Measurements from ENCODE around the gene MEOX1. TPM values are rescaled to one million over a fixed set of nuclear protein-coding genes. Genes with fewer than 3 reads are reported as not detected.

MEOX1 gene
- total and polyA plus RNA-seq, 2 donors (not counting 1 experiment from before 2014, with no cell fraction given) = not detected

- Histone ChIP-seq H3K79me2 (ENCODE audit: control insufficient read depth, insufficient read depth, low read length) (no peaks in the 10 kb centered on the region), H3K27ac (ENCODE audit: low read length in 2 of 2) (no peak overlapping the region), H3K9me3 (ENCODE audit: control extremely low read depth in 1 of 3, control insufficient read depth in 2 of 3, insufficient read depth in 1 of 3, low read length in 2 of 3) (no peaks in the 10 kb centered on the region), H3K9ac (ENCODE audit: low read length) (no peak overlapping the region), H3K4me1 (ENCODE audit: control insufficient read depth in 2 of 2, insufficient read depth in 2 of 2, low read length in 2 of 2) (peaks cover 5 to 12% of the 10 kb centered on the region in 2 donors), H4K20me1 (ENCODE audit: control insufficient read depth, insufficient read depth, low read length, poor library complexity, severe bottlenecking) (no peaks in the 10 kb centered on the region), H3K4me2 (replicated peaks; ENCODE audit: low read depth, low read length, poor library complexity, severe bottlenecking) (no peak overlapping the region), H2AFZ (ENCODE audit: insufficient read depth, low read depth, low read length, poor library complexity, severe bottlenecking) (no peak overlapping the region), H3K36me3 (replicated peaks in 1 of 2; ENCODE audit: control extremely low read depth in 1 of 2, control insufficient read depth in 1 of 2, extremely low read depth in 1 of 2, insufficient read depth in 2 of 2, low read length in 1 of 2) (no peaks in the 10 kb centered on the region), H3K27me3 (replicated peaks in 1 of 4; ENCODE audit: control extremely low read depth in 1 of 4, control insufficient read depth in 3 of 4, insufficient read depth in 4 of 4, low read length in 3 of 4) (peaks cover 0 to 49% (median 11%) of the 10 kb centered on the region in 4 experiments), H3K4me3 (ENCODE audit: control extremely low read depth in 1 of 5, extremely low read depth in 1 of 5, insufficient read depth in 1 of 5, low read depth in 2 of 5, low read length in 4 of 5) (no peak overlapping the region)
- H3K4me1 Mint-ChIP-seq = peaks cover 7% of the 10 kb centered on the region
- POLR2A ChIA-PET = interaction anchor here (0.7 kb wide), 1 partner anchor 10 kb away, joined by 3 read pairs; no protein-coding TSS in a partner anchor
- TF ChIP-seq EZH2 (IDR thresholded peaks at IDR 0.05; ENCODE audit: borderline replicate concordance, insufficient read depth, low read depth, low read length, poor library complexity, severe bottlenecking) (no peak), CTCF (IDR thresholded peaks at IDR 0.05) (no peak)
- DNase-seq (no peak), ATAC-seq (ENCODE audit: low read depth) (no peak)
- intact Hi-C loops (cut with micrococcal nuclease) = no loop called here
- H3K27ac Mint-ChIP-seq = no peak overlapping the region
- no CpG with 5 or more reads among the region's 4 CpGs for WGBS (ENCODE audit: insufficient coverage)
- CTCF ChIA-PET = interaction anchor here (1.0 kb wide), 1 partner anchor 12 kb away, joined by 3 read pairs; no protein-coding TSS in a partner anchor
- peaks cover 52% of the 10 kb centered on the region for H3K27me3 Mint-ChIP-seq
- H3K9me3 Mint-ChIP-seq (ENCODE audit: insufficient read depth) = no peaks in the 10 kb centered on the region
- H3K4me3 Mint-ChIP-seq = no peak overlapping the region
These were observed 47.5 kb upstream of the MEOX1 start for GRCh38 chr17:43709210-43709609.

DNA sequence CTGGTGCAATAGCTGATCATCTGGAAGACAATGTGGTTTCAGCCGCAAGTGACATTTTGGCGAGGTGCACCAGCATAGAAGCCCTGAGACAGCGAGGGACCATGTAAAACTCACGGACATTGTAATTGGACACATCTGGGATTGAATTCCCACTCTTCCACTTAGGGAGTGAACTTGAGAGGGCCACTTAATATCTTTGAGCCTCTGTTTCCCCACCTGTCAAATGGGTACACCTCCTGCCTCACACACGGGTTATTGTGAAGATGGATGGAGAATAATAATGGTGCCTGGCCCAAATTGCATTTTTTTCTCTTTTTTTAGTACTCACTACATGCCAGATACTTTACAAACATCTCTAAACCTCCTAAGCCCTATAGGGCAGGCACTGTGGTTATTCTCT, 45.5 kb upstream of the MEOX1 start:
- Histone ChIP-seq H3K9ac (ENCODE audit: low read length) (no peak overlapping the region), H3K4me3 (ENCODE audit: control extremely low read depth in 1 of 5, extremely low read depth in 1 of 5, insufficient read depth in 1 of 5, low read depth in 2 of 5, low read length in 4 of 5) (no peak overlapping the region), H3K4me2 (replicated peaks; ENCODE audit: low read depth, low read length, poor library complexity, severe bottlenecking) (no peak overlapping the region), H3K36me3 (replicated peaks in 1 of 2; ENCODE audit: control extremely low read depth in 1 of 2, control insufficient read depth in 1 of 2, extremely low read depth in 1 of 2, insufficient read depth in 2 of 2, low read length in 1 of 2) (no peaks in the 10 kb centered on the region), H3K9me3 (ENCODE audit: control extremely low read depth in 1 of 3, control insufficient read depth in 2 of 3, insufficient read depth in 1 of 3, low read length in 2 of 3) (no peaks in the 10 kb centered on the region), H3K4me1 (ENCODE audit: control insufficient read depth in 2 of 2, insufficient read depth in 2 of 2, low read length in 2 of 2) (no peaks in the 10 kb centered on the region), H3K79me2 (ENCODE audit: control insufficient read depth, insufficient read depth, low read length) (no peaks in the 10 kb centered on the region), H3K27me3 (replicated peaks in 1 of 4; ENCODE audit: control extremely low read depth in 1 of 4, control insufficient read depth in 3 of 4, insufficient read depth in 4 of 4, low read length in 3 of 4) (peaks cover 0 to 36% (median 3%) of the 10 kb centered on the region in 4 experiments), H3K27ac (ENCODE audit: low read length in 2 of 2) (no peak overlapping the region), H2AFZ (ENCODE audit: insufficient read depth, low read depth, low read length, poor library complexity, severe bottlenecking) (no peak overlapping the region), H4K20me1 (ENCODE audit: control insufficient read depth, insufficient read depth, low read length, poor library complexity, severe bottlenecking) (no peaks in the 10 kb centered on the region)
- ChIA-PET POLR2A (no interaction called here), CTCF (interaction anchor here (0.6 to 1.1 kb wide), 2 partner anchors 33 to 113 kb away, joined by 3 to 4 read pairs; no protein-coding TSS in a partner anchor)
- WGBS (ENCODE audit: insufficient coverage) = 93% methylated on average over 3 of the region's 5 CpGs
- ATAC-seq (ENCODE audit: low read depth) (no peak), DNase-seq (no peak)
- intact Hi-C loops (cut with micrococcal nuclease) = no loop called here
- Mint-ChIP-seq H3K4me1 (peaks cover 1% of the 10 kb centered on the region), H3K27ac (no peak overlapping the region), H3K9me3 (ENCODE audit: insufficient read depth) (peaks cover 4% of the 10 kb centered on the region), H3K27me3 (peaks cover 46% of the 10 kb centered on the region), H3K4me3 (no peak overlapping the region)
- no peak for TF ChIP-seq CTCF (IDR thresholded peaks at IDR 0.05)
- TF ChIP-seq EZH2 (IDR thresholded peaks at IDR 0.05; ENCODE audit: borderline replicate concordance, insufficient read depth, low read depth, low read length, poor library complexity, severe bottlenecking) = no peak
